ENCODE results near the gene TECPR2. TPM values are rescaled to one million over a fixed set of nuclear protein-coding genes. Genes with fewer than 3 reads are reported as not detected.
A peak's percentile ranks its signal among the peaks of the same experiment; 100 is the strongest.

TECPR2 gene, protein sequence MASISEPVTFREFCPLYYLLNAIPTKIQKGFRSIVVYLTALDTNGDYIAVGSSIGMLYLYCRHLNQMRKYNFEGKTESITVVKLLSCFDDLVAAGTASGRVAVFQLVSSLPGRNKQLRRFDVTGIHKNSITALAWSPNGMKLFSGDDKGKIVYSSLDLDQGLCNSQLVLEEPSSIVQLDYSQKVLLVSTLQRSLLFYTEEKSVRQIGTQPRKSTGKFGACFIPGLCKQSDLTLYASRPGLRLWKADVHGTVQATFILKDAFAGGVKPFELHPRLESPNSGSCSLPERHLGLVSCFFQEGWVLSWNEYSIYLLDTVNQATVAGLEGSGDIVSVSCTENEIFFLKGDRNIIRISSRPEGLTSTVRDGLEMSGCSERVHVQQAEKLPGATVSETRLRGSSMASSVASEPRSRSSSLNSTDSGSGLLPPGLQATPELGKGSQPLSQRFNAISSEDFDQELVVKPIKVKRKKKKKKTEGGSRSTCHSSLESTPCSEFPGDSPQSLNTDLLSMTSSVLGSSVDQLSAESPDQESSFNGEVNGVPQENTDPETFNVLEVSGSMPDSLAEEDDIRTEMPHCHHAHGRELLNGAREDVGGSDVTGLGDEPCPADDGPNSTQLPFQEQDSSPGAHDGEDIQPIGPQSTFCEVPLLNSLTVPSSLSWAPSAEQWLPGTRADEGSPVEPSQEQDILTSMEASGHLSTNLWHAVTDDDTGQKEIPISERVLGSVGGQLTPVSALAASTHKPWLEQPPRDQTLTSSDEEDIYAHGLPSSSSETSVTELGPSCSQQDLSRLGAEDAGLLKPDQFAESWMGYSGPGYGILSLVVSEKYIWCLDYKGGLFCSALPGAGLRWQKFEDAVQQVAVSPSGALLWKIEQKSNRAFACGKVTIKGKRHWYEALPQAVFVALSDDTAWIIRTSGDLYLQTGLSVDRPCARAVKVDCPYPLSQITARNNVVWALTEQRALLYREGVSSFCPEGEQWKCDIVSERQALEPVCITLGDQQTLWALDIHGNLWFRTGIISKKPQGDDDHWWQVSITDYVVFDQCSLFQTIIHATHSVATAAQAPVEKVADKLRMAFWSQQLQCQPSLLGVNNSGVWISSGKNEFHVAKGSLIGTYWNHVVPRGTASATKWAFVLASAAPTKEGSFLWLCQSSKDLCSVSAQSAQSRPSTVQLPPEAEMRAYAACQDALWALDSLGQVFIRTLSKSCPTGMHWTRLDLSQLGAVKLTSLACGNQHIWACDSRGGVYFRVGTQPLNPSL (N-terminal part only)
- 1 to 10 TPM; 5.6 to 6.9 TPM for total RNA-seq

DNA sequence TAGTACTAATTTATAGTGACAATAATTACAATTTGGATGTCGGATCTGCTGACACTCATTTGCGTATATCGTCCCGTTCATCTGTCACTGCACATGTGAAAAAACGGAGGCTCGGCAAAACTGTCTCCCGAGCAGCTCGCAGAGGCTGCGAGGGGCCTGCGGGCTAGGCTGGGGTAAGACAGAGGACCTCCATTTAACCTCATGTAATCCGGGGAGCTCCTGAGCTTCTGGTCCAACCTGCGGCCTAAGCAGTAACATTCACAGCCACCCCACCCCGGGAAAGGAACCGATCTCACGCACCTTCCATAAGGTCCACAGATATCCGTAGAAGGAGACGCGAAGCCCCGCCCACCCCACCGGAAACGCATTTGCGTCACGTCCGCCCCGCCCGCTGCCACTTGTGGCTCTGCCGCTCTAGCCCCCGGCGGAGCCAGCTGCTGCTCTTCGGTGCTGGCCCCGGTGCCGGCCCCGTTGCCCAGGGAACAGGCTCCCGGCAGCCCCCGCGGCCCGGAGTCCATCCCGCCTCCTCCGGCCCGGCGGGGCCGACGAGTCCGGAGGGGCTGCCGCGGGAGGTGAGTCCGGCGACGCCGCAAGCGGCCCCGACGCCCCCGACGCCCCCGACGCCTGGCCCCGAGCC lies at the start of gene TECPR2, which contains the start of gene CINP:
TSS of gene TECPR2 (plus strand) at position 397 of the 637 bp plus-strand sequence. CDS start 13,781 bp downstream, outside the sequence.
TSS of gene CINP (minus strand) at position 346 of the 637 bp plus-strand sequence. CDS start at position 307, 39 bp downstream.
- Mint-ChIP-seq H3K9me3 (ENCODE audit: low read depth) (no peaks in the 10 kb centered on the region), H3K4me1 (peaks cover 36% of the 10 kb centered on the region), H3K36me3 (ENCODE audit: low read depth) (peaks cover 14% of the 10 kb centered on the region), H3K27me3 (no peaks in the 10 kb centered on the region), H3K27ac (peak within 1 kb of the TSS; percentile 96), H3K4me3 (no peak within 1 kb of the TSS)
- ATAC-seq, result peak; percentile 78
- peak; percentile 99 for DNase-seq
- POLR2A ChIA-PET, result interaction anchor here (0.5 to 1.4 kb wide), 6 partner anchors 8 to 685 kb away, joined by 3 to 6 read pairs (median 3); no protein-coding TSS in a partner anchor
- CTCF ChIA-PET, result interaction anchor here (0.6 to 1.3 kb wide), 7 partner anchors 14 to 1093 kb away, joined by 3 to 4 read pairs (median 4); partner anchors contain the start of gene ZNF839
- intact Hi-C loops (cut with DNase I, micrococcal nuclease), result loop anchor here (1.0 to 5.0 kb wide), 18 partner anchors 43 to 1985 kb away; partner anchors contain the start of genes ZNF839 (in 2 of the 2), DYNC1H1 (in 1 of the 2), EIF5 (in 1 of the 2) and PPP2R5C (in 1 of the 2)

DNA sequence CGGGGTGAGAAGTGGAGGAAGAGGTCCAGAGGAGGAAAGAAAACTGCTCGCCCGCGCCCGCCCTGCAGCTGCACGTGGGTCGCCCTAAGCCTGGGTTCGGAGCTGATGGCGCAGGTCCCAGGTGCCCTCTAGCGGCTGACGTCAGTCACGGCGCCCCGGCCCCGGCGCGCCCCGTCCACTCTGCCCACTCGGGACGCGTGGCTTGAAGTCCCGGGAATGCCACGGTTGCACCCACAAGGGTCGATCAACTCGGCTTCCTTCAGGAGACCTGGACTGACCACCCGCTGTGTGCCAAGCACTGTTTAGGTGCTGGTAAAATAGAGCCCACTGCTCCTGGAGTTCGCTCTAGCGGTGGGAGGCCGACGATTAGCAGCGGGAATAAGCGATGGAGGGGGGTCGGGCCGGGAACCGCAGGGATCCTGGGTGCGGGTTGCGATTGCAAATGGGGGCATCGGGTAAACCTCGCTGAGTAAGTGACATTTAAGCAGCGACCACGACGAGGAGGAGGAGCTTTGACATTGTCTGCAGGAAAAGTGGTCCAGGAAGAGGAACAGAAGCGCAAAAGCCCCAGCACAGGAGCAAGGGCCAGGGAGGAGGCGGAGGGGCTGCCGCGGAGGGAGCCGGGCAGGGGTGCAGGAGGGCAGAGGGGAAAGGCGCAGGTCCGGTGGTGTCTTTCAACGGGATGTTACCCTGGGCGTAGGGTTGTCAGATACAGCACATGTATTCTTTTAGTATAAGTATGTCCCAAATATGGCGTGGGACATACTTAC lies 48.3 kb upstream of the TECPR2 start:
- POLR2A ChIA-PET, result interaction anchor here (0.6 to 1.1 kb wide), 2 partner anchors 9 to 231 kb away, joined by 3 to 6 read pairs; partner anchors contain the start of gene MOK
- ATAC-seq (peak; percentile 58), DNase-seq (peak; percentile 91)
- Mint-ChIP-seq H3K9me3 (ENCODE audit: low read depth) (no peaks in the 10 kb centered on the region), H3K4me1 (peaks cover 44% of the 10 kb centered on the region), H3K4me3 (peak overlapping the region; percentile 79), H3K27me3 (no peaks in the 10 kb centered on the region), H3K27ac (peak overlapping the region; percentile 83), H3K36me3 (ENCODE audit: low read depth) (no peaks in the 10 kb centered on the region)
- CTCF ChIA-PET, result interaction anchor here (0.5 to 2.1 kb wide), 19 partner anchors 10 to 352 kb away, joined by 3 to 20 read pairs (median 3); partner anchors contain the start of genes CINP, MOK and TECPR2
- intact Hi-C loops (cut with DNase I, micrococcal nuclease), result loop anchor here (1.0 to 10.0 kb wide), 12 partner anchors 9 to 610 kb away; partner anchors contain the start of genes DYNC1H1 (in 1 of the 2), HSP90AA1 (in 1 of the 2), MOK (in 1 of the 2) and TRAF3 (in 1 of the 2)

DNA sequence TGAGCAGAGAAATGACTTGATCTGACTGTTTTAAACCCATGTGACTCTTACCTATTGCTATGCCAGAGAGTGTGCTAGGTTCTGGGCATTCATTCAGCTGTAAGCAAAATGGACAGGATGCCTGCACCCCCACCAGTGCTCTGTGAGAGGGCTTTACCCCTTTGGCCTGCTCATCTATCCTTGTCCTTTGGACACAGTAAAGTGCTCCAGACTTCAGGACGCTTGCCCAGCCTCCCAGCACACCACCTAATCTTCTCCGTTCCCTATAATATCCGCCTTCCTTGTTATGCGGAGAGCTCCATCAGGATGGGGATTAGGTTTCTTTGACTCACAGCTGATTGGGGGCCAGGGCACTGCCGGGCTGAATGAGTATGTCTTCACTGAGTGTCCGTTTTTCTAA lies 47.6 kb upstream of the TECPR2 start:
- intact Hi-C loops (cut with DNase I, micrococcal nuclease), result loop anchor here (2.0 to 10.0 kb wide), 6 partner anchors 228 to 610 kb away; partner anchors contain the start of genes DYNC1H1 (in 1 of the 2), HSP90AA1 (in 1 of the 2) and TRAF3 (in 1 of the 2)
- H3K36me3 Mint-ChIP-seq (ENCODE audit: low read depth), result no peaks in the 10 kb centered on the region
- H3K4me3 Mint-ChIP-seq, result peak overlapping the region; percentile 79
- H3K27me3 Mint-ChIP-seq, result no peaks in the 10 kb centered on the region
- ChIA-PET CTCF (interaction anchor here (0.7 to 2.1 kb wide), 6 partner anchors 11 to 351 kb away, joined by 3 to 20 read pairs (median 4); partner anchors contain the start of gene MOK), POLR2A (no interaction called here)
- H3K9me3 Mint-ChIP-seq (ENCODE audit: low read depth), result no peaks in the 10 kb centered on the region
- ATAC-seq (no peak), DNase-seq (no peak)
- no peak overlapping the region for H3K27ac Mint-ChIP-seq
- H3K4me1 Mint-ChIP-seq, result peaks cover 44% of the 10 kb centered on the region

DNA sequence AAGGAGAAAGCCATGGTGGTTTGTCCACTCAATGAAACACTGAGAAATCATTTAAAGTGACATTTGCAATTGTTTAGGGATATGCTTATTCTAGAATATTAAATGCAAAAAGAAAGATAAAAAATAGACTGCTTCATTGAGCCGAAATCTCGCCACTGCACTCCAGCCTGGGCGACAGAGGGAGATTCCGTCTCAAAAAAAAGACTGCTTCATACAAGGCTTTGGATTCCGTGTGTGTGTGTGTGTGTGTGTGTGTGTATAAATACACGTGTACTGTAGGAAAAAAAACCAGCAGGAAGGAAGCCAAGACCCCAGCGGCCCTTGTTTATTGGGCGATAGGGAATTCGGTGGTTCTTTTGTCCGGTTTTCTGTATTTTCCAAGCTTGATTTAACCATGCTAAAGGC lies 46.4 kb upstream of the TECPR2 start:
- H3K4me1 Mint-ChIP-seq, result peaks cover 55% of the 10 kb centered on the region
- intact Hi-C loops (cut with DNase I, micrococcal nuclease), result loop anchor here (2.0 to 10.0 kb wide), 8 partner anchors 132 to 612 kb away; partner anchors contain the start of genes HSP90AA1 (in 1 of the 2), PPP2R5C (in 1 of the 2) and TRAF3 (in 1 of the 2)

DNA sequence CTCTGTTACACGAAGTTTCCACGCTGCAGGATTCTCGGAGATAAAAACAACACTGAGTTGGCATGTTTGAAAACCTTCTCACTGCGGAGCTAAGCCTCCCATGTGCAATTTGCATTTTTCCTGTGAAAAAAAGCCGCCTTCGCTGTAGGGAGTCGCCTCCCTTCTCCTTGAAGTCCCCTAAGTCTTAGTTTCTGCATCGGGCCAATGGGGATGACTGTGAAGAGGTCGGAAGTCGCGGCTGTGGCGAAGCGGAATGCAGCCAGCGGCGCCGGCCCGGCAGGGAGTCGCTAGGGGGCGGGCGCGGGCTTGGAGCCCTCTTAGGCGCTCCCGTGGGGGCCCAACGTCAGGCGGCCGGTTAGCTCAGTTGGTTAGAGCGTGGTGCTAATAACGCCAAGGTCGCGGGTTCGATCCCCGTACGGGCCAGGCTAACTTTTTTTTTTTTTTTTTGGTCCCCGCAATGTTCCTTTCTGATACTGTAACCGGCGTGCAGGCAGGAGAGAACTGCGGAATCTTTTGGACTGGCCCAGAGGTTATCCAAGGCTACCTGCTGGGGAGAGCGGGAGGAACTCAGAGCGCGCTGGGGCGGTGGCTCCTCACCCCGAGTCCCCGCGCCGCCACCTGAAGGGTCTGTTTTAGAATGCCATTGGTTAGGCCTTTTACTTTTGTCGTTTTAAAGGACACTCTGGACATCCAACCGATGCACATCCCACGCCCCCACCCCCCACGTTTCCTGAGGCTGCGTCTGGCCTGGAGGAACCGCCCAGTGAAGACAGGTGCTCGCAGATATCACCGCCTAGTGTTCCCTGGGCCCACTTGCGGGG lies 45.8 kb upstream of the TECPR2 start:
- no peaks in the 10 kb centered on the region for H3K9me3 Mint-ChIP-seq (ENCODE audit: low read depth)
- ChIA-PET CTCF (interaction anchor here (0.6 to 2.2 kb wide), 15 partner anchors 13 to 610 kb away, joined by 3 to 17 read pairs (median 4); partner anchors contain the start of genes ANKRD9 and MOK), POLR2A (interaction anchor here (0.5 to 0.6 kb wide), 4 partner anchors 43 to 456 kb away, joined by 3 to 5 read pairs (median 3); no protein-coding TSS in a partner anchor)
- peak; percentile 97 for DNase-seq
- peak overlapping the region; percentile 92 for H3K4me3 Mint-ChIP-seq
- intact Hi-C loops (cut with DNase I, micrococcal nuclease), result loop anchor here (1.0 to 10.0 kb wide), 12 partner anchors 132 to 612 kb away; partner anchors contain the start of genes HSP90AA1 (in 2 of the 2), DYNC1H1 (in 1 of the 2), PPP2R5C (in 1 of the 2) and RCOR1 (in 1 of the 2)
- H3K27me3 Mint-ChIP-seq, result no peaks in the 10 kb centered on the region
- ATAC-seq, result peak; percentile 69
- H3K36me3 Mint-ChIP-seq (ENCODE audit: low read depth), result no peaks in the 10 kb centered on the region
- peaks cover 61% of the 10 kb centered on the region for H3K4me1 Mint-ChIP-seq
- H3K27ac Mint-ChIP-seq, result peak overlapping the region; percentile 98

More for the DNA sequence above, 46.4 kb upstream of the TECPR2 start:
- H3K36me3 Mint-ChIP-seq (ENCODE audit: low read depth), result no peaks in the 10 kb centered on the region
- H3K4me3 Mint-ChIP-seq, result peak overlapping the region; percentile 92
- peak overlapping the region; percentile 98 for H3K27ac Mint-ChIP-seq
- CTCF ChIA-PET, result interaction anchor here (0.6 to 2.2 kb wide), 9 partner anchors 12 to 276 kb away, joined by 3 to 17 read pairs (median 4); partner anchors contain the start of gene MOK
- no peaks in the 10 kb centered on the region for H3K27me3 Mint-ChIP-seq
- ATAC-seq (no peak), DNase-seq (peak; percentile 51)
- POLR2A ChIA-PET, result interaction anchor here (0.6 kb wide), 3 partner anchors 44 to 457 kb away, joined by 3 to 5 read pairs (median 3); no protein-coding TSS in a partner anchor
- no peaks in the 10 kb centered on the region for H3K9me3 Mint-ChIP-seq (ENCODE audit: low read depth)

DNA sequence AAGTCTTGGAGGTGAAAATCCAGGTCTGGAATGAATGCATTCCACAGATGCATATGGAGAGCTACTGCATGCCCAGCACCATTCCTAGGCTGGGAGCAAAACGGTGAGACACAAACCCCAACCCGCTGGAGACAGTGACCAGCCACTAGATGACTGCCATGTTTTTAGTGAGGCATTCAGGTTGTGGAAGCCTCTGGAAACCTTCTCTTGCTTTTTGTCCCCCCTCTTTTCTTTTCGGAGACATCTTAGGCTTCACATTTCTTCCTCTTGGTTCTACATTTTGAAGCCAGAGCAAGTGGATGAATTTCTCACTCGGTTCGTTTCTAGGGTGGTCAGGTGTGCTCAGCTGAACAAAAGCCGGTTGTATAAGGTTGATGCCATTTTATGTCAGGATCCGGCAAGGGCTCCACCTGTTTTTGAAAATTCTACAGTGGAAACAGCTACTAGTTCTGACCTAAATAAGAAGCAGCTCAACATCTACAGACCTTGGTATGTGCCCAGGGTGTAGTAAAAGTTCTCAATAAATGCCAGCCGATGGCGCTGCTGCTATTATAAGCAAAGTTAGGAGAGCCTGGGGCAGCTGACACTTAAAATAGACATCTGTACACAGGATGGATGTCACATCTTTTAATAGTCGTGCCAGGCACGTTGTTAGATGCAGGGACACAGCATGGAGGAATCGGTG lies 45.0 kb upstream of the TECPR2 start:
- ChIA-PET POLR2A (interaction anchor here (0.9 kb wide), 1 partner anchor 44 kb away, joined by 3 read pairs; no protein-coding TSS in a partner anchor), CTCF (interaction anchor here (0.6 to 2.2 kb wide), 13 partner anchors 13 to 610 kb away, joined by 3 to 17 read pairs (median 4); partner anchors contain the start of genes ANKRD9, CINP, MOK and TECPR2)
- H3K4me1 Mint-ChIP-seq, result peaks cover 61% of the 10 kb centered on the region
- no peaks in the 10 kb centered on the region for H3K36me3 Mint-ChIP-seq (ENCODE audit: low read depth)
- no peaks in the 10 kb centered on the region for H3K27me3 Mint-ChIP-seq
- peak overlapping the region; percentile 98 for H3K27ac Mint-ChIP-seq
- intact Hi-C loops (cut with DNase I, micrococcal nuclease), result loop anchor here (1.0 to 10.0 kb wide), 14 partner anchors 133 to 1017 kb away; partner anchors contain the start of genes HSP90AA1 (in 2 of the 2), DYNC1H1 (in 1 of the 2), EIF5 (in 1 of the 2) and PPP2R5C (in 1 of the 2)
- peak; percentile 76 for DNase-seq
- peak overlapping the region; percentile 92 for H3K4me3 Mint-ChIP-seq
- no peaks in the 10 kb centered on the region for H3K9me3 Mint-ChIP-seq (ENCODE audit: low read depth)
- ATAC-seq, result peak; percentile 17

DNA sequence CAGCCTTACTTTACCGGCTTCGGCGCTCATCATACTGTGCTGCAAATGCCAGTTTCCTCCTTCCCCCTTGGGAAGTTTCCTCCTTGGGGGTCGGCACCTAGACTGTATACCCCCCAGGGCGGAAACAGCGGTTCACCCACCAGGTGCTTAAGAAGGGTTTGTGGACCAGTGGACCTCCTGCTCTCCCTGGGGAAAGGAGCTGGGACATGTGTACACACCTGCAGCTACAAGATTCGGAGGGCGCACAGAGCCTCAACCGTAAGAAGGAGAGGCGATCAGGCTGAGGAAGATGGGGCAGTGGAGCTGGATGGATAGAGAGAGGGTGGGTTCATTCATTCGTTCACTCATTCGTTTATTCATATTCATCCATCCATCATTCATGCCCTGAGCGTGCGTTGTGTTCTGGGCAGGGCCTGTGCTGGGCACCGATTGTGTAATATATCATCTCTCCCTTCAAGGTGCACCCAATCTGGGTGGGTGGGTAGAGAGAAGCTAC lies 43.9 kb upstream of the TECPR2 start:
- peak; percentile 3 for ATAC-seq
- intact Hi-C loops (cut with DNase I, micrococcal nuclease), result loop anchor here (1.0 to 10.0 kb wide), 13 partner anchors 43 to 1016 kb away; partner anchors contain the start of genes CINP (in 2 of the 2), TECPR2 (in 2 of the 2), EIF5 (in 1 of the 2) and HSP90AA1 (in 1 of the 2)
- CTCF ChIA-PET, result interaction anchor here (0.6 to 1.9 kb wide), 6 partner anchors 10 to 611 kb away, joined by 3 to 6 read pairs (median 4); partner anchors contain the start of genes CINP and TECPR2
- peak; percentile 41 for DNase-seq
- H3K4me1 Mint-ChIP-seq, result peaks cover 57% of the 10 kb centered on the region
- no peaks in the 10 kb centered on the region for H3K9me3 Mint-ChIP-seq (ENCODE audit: low read depth)
- POLR2A ChIA-PET, result no interaction called here
- peak overlapping the region; percentile 92 for H3K4me3 Mint-ChIP-seq
- H3K27ac Mint-ChIP-seq, result peak overlapping the region; percentile 98
- H3K36me3 Mint-ChIP-seq (ENCODE audit: low read depth), result peaks cover 1% of the 10 kb centered on the region
- H3K27me3 Mint-ChIP-seq, result no peaks in the 10 kb centered on the region
